Lower leg skin (tissue), 3 donors: ENCODE measurements around the gene TAOK2.

ENCODE experiments used
- CTCF ChIP-seq, 3 donors: fragments of 450-650 bp; IDR thresholded peaks; one replicate each; pipeline ENCODE4 v1.5.1; 2016; ENCODE audit warnings: antibody characterized with exemption in 3 of 3, mild to moderate bottlenecking in 3 of 3, moderate library complexity in 2 of 3
- POLR2A ChIP-seq, 2 donors: fragments of 450-650 bp; IDR thresholded peaks; one replicate each; pipeline ENCODE4 v1.6.1; 2016 to 2017; ENCODE audit warnings: antibody characterized with exemption in 2 of 2, mild to moderate bottlenecking in 1 of 2, moderate library complexity in 1 of 2

- TF ChIP-seq CTCF (IDR thresholded peaks at IDR 0.05) (no peak), POLR2A (IDR thresholded peaks at IDR 0.05) (no peak)
Measured at GRCh38 chr16:30030011-30030685, 56.5 kb downstream of the TAOK2 start.
